Lung (tissue), 12 donors: ENCODE measurements around the gene SEMA4D. TPM values are rescaled to one million over a fixed set of nuclear protein-coding genes. Genes with fewer than 3 reads are reported as not detected.

ENCODE experiments used
- ATAC-seq: fragments of 200-7000 bp; cut with Tn5 transposase; one replicate; pipeline ENCODE4 v1.9.1; 2020; ENCODE audit warnings: moderate number of reproducible peaks; ENCODE audit not compliant: insufficient read depth, low FRiP score
- DNase-seq, 3 donors: peaks; one replicate each; pipeline ENCODE4 v3.0.0-alpha.2; 2013 to 2017
- H3K27ac ChIP-seq, 2 donors: one replicate each; pipeline ENCODE4 v1.5.1; 2013; ENCODE audit warnings: mild to moderate bottlenecking in 2 of 2, moderate library complexity in 2 of 2, control low read depth in 1 of 2, inconsistent platforms in 1 of 2, low read depth in 1 of 2, low read length in 1 of 2
- H3K27me3 ChIP-seq, 3 donors: one replicate each; pipeline ENCODE4 v1.5.1; 2013; ENCODE audit warnings: low read length in 2 of 3; ENCODE audit not compliant: control insufficient read depth in 3 of 3, insufficient read depth in 3 of 3
- H3K36me3 ChIP-seq, 4 donors: one replicate each; pipeline ENCODE4 v1.5.1; 2013; ENCODE audit warnings: low read length in 4 of 4, mild to moderate bottlenecking in 1 of 4, moderate library complexity in 1 of 4; ENCODE audit not compliant: control insufficient read depth in 4 of 4, insufficient read depth in 4 of 4
- H3K4me1 ChIP-seq, 5 donors: one replicate each; pipeline ENCODE4 v1.5.1; 2013; ENCODE audit warnings: low read length in 5 of 5, mild to moderate bottlenecking in 2 of 5, moderate library complexity in 1 of 5; ENCODE audit not compliant: control insufficient read depth in 5 of 5, insufficient read depth in 5 of 5
- H3K4me3 ChIP-seq: one replicate; pipeline ENCODE4 v1.5.1; 2013; ENCODE audit warnings: mild to moderate bottlenecking, control low read depth, moderate library complexity
- H3K9ac ChIP-seq, 2 donors: one replicate each; pipeline ENCODE4 v1.5.1; 2013; ENCODE audit warnings: low read length in 2 of 2, control low read depth in 1 of 2; ENCODE audit not compliant: insufficient read depth in 1 of 2
- H3K9me3 ChIP-seq, 4 donors: one replicate each; pipeline ENCODE4 v1.5.1; 2013; ENCODE audit warnings: low read length in 3 of 4, mild to moderate bottlenecking in 1 of 4, moderate library complexity in 1 of 4; ENCODE audit not compliant: control insufficient read depth in 4 of 4, insufficient read depth in 3 of 4
- WGBS, 2 donors: extraction: QIAGEN DNeasy Blood & Tissue Kit; methylation state at CpG; one replicate each; pipeline ENCODE4 v1.1.7; 2013; 5-methylcytosine and 5-hydroxymethylcytosine counted together
- polyA plus RNA-seq, 2 donors: library from polyadenylated mRNA; stranded (reverse); fragments of 200-250 nt; gene quantifications; one replicate each; pipeline ENCODE4 v1.2.1, GENCODE V29; 2013
- total RNA-seq, 2 donors: library from RNA; depleted of rRNA in 1 of 2; stranded (reverse); fragments of >200 nt in 1 of 2; gene quantifications; one replicate each; pipeline ENCODE4 v1.2.1, GENCODE V29; 2014 to 2021
- TF ChIP-seq, protein P1 (sequence below): IDR thresholded peaks from 2 replicates; pipeline ENCODE4 v1.5.1; 2012; ENCODE audit warnings: mild to moderate bottlenecking; ENCODE audit errors: control extremely low read depth, extremely low read depth
- donor health status: control.
- donor health status: control.
- donor health status: Bipolar disorder and iron deficiency.
- donor health status: healthy.
- donor health status: DM: yes; HTN: yes; CAD: no.

Gene SEMA4D
- total and polyA plus RNA-seq, 4 donors, result 6.7 to 61.5 (median 29.0) TPM

DNA sequence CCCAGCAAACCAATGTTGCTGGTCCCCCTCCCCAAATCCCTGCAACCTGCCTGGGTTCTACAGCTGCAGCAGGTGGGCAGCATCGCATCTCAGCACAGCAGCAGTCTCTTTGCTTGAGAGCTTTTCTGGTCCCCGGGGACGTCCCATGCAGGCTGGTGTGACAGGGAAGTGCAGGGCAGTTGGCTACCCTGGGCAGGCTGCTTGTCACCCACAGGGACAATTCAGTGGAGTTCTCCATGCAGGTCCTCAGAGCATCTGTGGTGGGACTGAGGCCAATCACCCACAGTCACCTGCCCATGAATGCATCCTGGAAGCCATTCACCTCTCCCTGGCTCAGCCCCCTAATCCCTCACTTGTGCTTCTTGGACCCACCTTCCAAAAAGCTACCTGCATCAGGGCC lies 43.9 kb upstream of the SEMA4D start:
- TF ChIP-seq, protein P1, sequence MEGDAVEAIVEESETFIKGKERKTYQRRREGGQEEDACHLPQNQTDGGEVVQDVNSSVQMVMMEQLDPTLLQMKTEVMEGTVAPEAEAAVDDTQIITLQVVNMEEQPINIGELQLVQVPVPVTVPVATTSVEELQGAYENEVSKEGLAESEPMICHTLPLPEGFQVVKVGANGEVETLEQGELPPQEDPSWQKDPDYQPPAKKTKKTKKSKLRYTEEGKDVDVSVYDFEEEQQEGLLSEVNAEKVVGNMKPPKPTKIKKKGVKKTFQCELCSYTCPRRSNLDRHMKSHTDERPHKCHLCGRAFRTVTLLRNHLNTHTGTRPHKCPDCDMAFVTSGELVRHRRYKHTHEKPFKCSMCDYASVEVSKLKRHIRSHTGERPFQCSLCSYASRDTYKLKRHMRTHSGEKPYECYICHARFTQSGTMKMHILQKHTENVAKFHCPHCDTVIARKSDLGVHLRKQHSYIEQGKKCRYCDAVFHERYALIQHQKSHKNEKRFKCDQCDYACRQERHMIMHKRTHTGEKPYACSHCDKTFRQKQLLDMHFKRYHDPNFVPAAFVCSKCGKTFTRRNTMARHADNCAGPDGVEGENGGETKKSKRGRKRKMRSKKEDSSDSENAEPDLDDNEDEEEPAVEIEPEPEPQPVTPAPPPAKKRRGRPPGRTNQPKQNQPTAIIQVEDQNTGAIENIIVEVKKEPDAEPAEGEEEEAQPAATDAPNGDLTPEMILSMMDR, result no peak
- no peak for DNase-seq
- Histone ChIP-seq H3K36me3 (no peaks in the 10 kb centered on the region), H3K27me3 (no peaks in the 10 kb centered on the region), H3K9me3 (peaks cover 0 to 6% (median 2%) of the 10 kb centered on the region in 4 donors), H3K27ac (no peak overlapping the region), H3K9ac (no peak overlapping the region), H3K4me3 (no peak overlapping the region), H3K4me1 (peaks cover 0 to 8% (median 0%) of the 10 kb centered on the region in 5 donors)
- 86 to 91% methylated on average over 3 of the region's 3 CpGs for WGBS, 2 donors
- ATAC-seq, result no peak

DNA sequence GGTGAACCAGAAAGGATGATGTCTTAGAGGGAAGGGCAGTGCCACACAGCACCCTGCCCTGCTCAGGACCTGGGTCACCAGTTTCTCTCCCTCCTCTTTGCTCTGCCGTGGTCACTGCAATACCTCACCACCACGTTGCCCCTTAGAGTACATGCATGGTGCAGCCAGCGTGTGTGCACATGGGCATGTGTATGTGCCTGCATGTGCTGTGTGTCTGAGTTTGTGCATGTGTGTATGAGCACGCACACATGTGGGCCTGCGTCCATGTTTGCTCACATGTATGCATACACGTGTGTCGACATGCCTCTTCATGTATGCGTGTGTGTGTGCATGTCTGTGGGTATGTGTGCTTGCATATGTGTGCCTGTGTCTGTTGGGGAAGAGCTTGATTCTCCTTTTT lies 41.5 kb upstream of the SEMA4D start:
- Histone ChIP-seq H3K9me3 (peaks cover 0 to 1% (median 0%) of the 10 kb centered on the region in 4 donors), H3K27me3 (peaks cover 0 to 2% (median 0%) of the 10 kb centered on the region in 3 donors), H3K27ac (no peak overlapping the region), H3K4me1 (peaks cover 0 to 8% (median 0%) of the 10 kb centered on the region in 5 donors), H3K36me3 (no peaks in the 10 kb centered on the region), H3K9ac (no peak overlapping the region), H3K4me3 (no peak overlapping the region)
- TF ChIP-seq, protein P1, result no peak
- ATAC-seq, result no peak
- WGBS, 2 donors, result 92 to 95% methylated on average over 8 of the region's 8 CpGs
- DNase-seq, result no peak

DNA sequence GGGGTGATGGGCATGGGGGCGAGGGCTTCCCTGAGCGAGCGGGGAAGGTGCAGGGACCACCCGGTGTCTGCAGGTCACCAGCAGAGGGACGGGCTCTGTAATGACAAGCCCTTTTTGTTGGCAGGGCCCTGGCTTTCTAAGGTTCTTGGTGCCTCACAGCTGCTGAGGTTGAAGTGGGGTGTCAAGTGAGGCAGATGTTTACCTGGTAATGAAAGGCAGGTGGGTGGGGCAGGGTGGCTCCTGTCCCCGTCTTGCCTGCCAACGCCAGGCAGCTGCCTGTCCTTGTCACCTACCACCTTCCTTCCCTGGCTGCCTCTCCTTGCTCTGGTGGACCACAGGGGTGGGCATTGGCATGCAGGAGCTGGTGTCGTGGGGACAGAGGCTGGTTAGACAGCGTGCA lies 41.0 kb upstream of the SEMA4D start:
- H3K4me3 ChIP-seq, result no peak overlapping the region
- 82 to 92% methylated on average over 9 of the region's 9 CpGs for WGBS, 2 donors
- no peaks in the 10 kb centered on the region for H3K36me3 ChIP-seq
- peaks cover 0 to 1% (median 0%) of the 10 kb centered on the region in 4 donors for H3K9me3 ChIP-seq
- no peak for ATAC-seq
- peaks cover 0 to 2% (median 0%) of the 10 kb centered on the region in 3 donors for H3K27me3 ChIP-seq
- peaks cover 0 to 8% (median 0%) of the 10 kb centered on the region in 5 donors for H3K4me1 ChIP-seq
- H3K9ac ChIP-seq, result no peak overlapping the region
- no peak for DNase-seq
- no peak overlapping the region for H3K27ac ChIP-seq
- TF ChIP-seq, protein P1, result no peak

DNA sequence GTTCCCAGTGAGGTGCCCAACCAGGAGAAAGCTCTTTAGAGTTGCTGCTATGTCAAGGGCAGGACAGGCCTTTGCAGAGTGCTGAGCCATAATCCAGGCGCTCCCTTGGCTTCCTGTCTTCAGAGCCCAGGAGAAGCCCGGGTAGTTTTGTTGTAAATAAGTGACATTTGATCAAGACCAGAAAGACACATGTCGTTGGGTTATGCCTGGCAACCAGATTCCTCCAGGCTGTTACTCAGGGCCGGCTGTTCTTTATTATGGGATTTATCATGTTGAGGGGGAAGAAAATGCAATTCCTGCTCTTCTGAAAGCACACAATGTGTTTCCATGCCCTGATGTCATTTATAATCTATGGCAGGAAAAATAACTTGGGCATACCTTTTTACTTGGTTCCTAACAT lies 39.3 kb upstream of the SEMA4D start:
- no peaks in the 10 kb centered on the region for H3K9me3 ChIP-seq
- ATAC-seq (no peak), DNase-seq (no peak)
- no peaks in the 10 kb centered on the region for H3K36me3 ChIP-seq
- H3K27me3 ChIP-seq, result peaks cover 0 to 2% (median 0%) of the 10 kb centered on the region in 3 donors
- H3K4me1 ChIP-seq, result peaks cover 0 to 8% (median 0%) of the 10 kb centered on the region in 5 donors
- H3K27ac ChIP-seq, result peak overlapping the region in 1 of 2 donors; percentile 7
- TF ChIP-seq, protein P1, result no peak
- WGBS, 2 donors, result 82 to 88% methylated on average over 4 of the region's 4 CpGs
- no peak overlapping the region for H3K9ac ChIP-seq
- no peak overlapping the region for H3K4me3 ChIP-seq
